Measurements from ENCODE around the gene REXO5. TPM values are rescaled to one million over a fixed set of nuclear protein-coding genes. Genes with fewer than 3 reads are reported as not detected.

Gene REXO5
- total RNA-seq, 2 donors from 2014 or later, result 12.1 to 67.1 TPM

GRCh38 chr16:20887207-20887606 lies 80.9 kb downstream of the REXO5 start:
- Histone ChIP-seq H3K9me3 (no peaks in the 10 kb centered on the region), H3K4me1 (replicated peaks) (no peaks in the 10 kb centered on the region), H3K27ac (no peak overlapping the region), H3K4me3 (no peak overlapping the region), H3K36me3 (no peaks in the 10 kb centered on the region), H3K27me3 (replicated peaks; ENCODE audit: insufficient read depth) (no peaks in the 10 kb centered on the region)
- no peak for DNase-seq (ENCODE audit: low spot score)
- intact Hi-C loops (cut with DNase I), result no loop called here
- WGBS, result 88% methylated on average over 1 of the region's 1 CpG
- TF ChIP-seq POLR2A (IDR thresholded peaks at IDR 0.05) (no peak), CTCF (IDR thresholded peaks at IDR 0.05) (no peak), POLR2AphosphoS5 (IDR thresholded peaks at IDR 0.05) (no peak)

- intact Hi-C loops (cut with DNase I), result no loop called here
- TF ChIP-seq POLR2AphosphoS5 (IDR thresholded peaks at IDR 0.05), result no peak
- no peak for TF ChIP-seq CTCF (IDR thresholded peaks at IDR 0.05)
- TF ChIP-seq POLR2A (IDR thresholded peaks at IDR 0.05), result no peak
- Histone ChIP-seq H3K27me3 (replicated peaks; ENCODE audit: insufficient read depth) (no peaks in the 10 kb centered on the region), H3K27ac (no peak overlapping the region), H3K36me3 (no peaks in the 10 kb centered on the region), H3K9me3 (no peaks in the 10 kb centered on the region), H3K4me3 (no peak overlapping the region), H3K4me1 (replicated peaks) (no peaks in the 10 kb centered on the region)
- DNase-seq (ENCODE audit: low spot score), result no peak
- WGBS, result 76% methylated on average over 4 of the region's 4 CpGs
Observed at GRCh38 chr16:20889625-20890275, 83.4 kb downstream of the REXO5 start.

GRCh38 chr16:20894388-20894787 lies 88.1 kb downstream of the REXO5 start:
- Histone ChIP-seq H3K4me1 (replicated peaks) (no peaks in the 10 kb centered on the region), H3K9me3 (no peaks in the 10 kb centered on the region), H3K27ac (no peak overlapping the region), H3K4me3 (no peak overlapping the region), H3K36me3 (no peaks in the 10 kb centered on the region), H3K27me3 (replicated peaks; ENCODE audit: insufficient read depth) (no peaks in the 10 kb centered on the region)
- 97% methylated on average over 2 of the region's 2 CpGs for WGBS
- no peak for DNase-seq (ENCODE audit: low spot score)
- intact Hi-C loops (cut with DNase I), result no loop called here
- TF ChIP-seq CTCF (IDR thresholded peaks at IDR 0.05), result no peak
- TF ChIP-seq POLR2A (IDR thresholded peaks at IDR 0.05), result no peak
- TF ChIP-seq POLR2AphosphoS5 (IDR thresholded peaks at IDR 0.05), result no peak

GRCh38 chr16:20897253-20897897 lies 91.0 kb downstream of the REXO5 start:
- H3K36me3 ChIP-seq, result no peaks in the 10 kb centered on the region
- H3K9me3 ChIP-seq, result no peaks in the 10 kb centered on the region
- DNase-seq (ENCODE audit: low spot score), result no peak
- H3K4me3 ChIP-seq, result no peak overlapping the region
- intact Hi-C loops (cut with DNase I), result no loop called here
- no peaks in the 10 kb centered on the region for H3K27me3 ChIP-seq (replicated peaks; ENCODE audit: insufficient read depth)
- H3K4me1 ChIP-seq (replicated peaks), result no peaks in the 10 kb centered on the region
- TF ChIP-seq POLR2A (IDR thresholded peaks at IDR 0.05), result no peak
- no peak for TF ChIP-seq POLR2AphosphoS5 (IDR thresholded peaks at IDR 0.05)
- TF ChIP-seq CTCF (IDR thresholded peaks at IDR 0.05), result no peak
- WGBS, result 84% methylated on average over 4 of the region's 4 CpGs
- H3K27ac ChIP-seq, result no peak overlapping the region

- Histone ChIP-seq H3K4me3 (no peak overlapping the region), H3K36me3 (no peaks in the 10 kb centered on the region), H3K4me1 (replicated peaks) (no peaks in the 10 kb centered on the region), H3K9me3 (no peaks in the 10 kb centered on the region), H3K27me3 (replicated peaks; ENCODE audit: insufficient read depth) (no peaks in the 10 kb centered on the region), H3K27ac (no peak overlapping the region)
- intact Hi-C loops (cut with DNase I), result no loop called here
- WGBS, result 67% methylated on average over 3 of the region's 3 CpGs
- no peak for TF ChIP-seq CTCF (IDR thresholded peaks at IDR 0.05)
- no peak for TF ChIP-seq POLR2A (IDR thresholded peaks at IDR 0.05)
- no peak for TF ChIP-seq POLR2AphosphoS5 (IDR thresholded peaks at IDR 0.05)
- DNase-seq (ENCODE audit: low spot score), result no peak
Observed at GRCh38 chr16:20897922-20898321, 91.6 kb downstream of the REXO5 start.
